Esophagus squamous epithelium (tissue), 4 donors: ENCODE data around the gene CAMK2D.

Experiments used
- POLR2A ChIP-seq, 4 donors: fragments of 450-650 bp; IDR thresholded peaks; one replicate each; pipeline ENCODE4 v1.6.1; 2017; ENCODE audit warnings: antibody characterized with exemption in 4 of 4, mild to moderate bottlenecking in 4 of 4, moderate library complexity in 3 of 4
- TF ChIP-seq, protein P1 (sequence below), 6 experiments: fragments of 450-650 bp in 4 of 6; fragments of 200-600 bp in 2 of 6; sonication (generic) in 2 of 6; IDR thresholded peaks; one replicate each; pipeline ENCODE4 v1.5.1; 2016 to 2019; ENCODE audit warnings: antibody characterized with exemption in 6 of 6, mild to moderate bottlenecking in 4 of 6, moderate library complexity in 4 of 6

DNA sequence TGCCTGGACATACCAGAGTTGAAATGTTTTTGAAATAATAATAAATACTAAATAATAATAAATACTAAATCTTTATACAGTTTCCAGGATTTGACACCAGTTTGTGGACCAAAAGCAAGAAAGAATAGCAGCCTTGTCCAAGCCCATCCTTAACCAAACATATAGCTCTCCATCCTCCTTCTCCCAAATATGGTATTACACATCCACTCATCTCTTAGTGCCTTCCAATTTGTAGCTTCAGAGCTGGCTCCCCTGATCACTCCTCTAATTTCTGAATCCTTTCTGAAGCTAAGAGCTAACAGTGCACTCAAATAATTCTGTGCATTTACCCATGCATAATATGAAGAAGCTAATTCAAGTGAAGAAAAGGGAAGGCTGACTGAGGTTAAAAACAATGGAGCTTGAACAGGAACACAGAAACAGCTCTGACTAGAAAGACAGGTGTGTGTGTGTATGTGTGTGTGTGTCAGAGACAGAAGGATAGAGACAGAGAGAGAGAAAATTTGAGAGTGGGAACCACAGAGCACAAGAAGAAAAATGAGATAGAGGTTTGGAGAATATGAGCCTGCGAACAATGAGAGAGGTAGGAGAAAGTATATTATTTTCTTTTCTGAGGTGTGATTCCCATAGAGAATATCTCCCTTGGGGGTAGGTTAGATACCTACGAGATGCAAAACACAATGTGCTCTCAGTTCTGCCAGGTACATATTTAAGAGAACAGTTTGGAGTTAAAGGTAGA is 123.5 kb downstream of the CAMK2D start:
- TF ChIP-seq, protein P1, sequence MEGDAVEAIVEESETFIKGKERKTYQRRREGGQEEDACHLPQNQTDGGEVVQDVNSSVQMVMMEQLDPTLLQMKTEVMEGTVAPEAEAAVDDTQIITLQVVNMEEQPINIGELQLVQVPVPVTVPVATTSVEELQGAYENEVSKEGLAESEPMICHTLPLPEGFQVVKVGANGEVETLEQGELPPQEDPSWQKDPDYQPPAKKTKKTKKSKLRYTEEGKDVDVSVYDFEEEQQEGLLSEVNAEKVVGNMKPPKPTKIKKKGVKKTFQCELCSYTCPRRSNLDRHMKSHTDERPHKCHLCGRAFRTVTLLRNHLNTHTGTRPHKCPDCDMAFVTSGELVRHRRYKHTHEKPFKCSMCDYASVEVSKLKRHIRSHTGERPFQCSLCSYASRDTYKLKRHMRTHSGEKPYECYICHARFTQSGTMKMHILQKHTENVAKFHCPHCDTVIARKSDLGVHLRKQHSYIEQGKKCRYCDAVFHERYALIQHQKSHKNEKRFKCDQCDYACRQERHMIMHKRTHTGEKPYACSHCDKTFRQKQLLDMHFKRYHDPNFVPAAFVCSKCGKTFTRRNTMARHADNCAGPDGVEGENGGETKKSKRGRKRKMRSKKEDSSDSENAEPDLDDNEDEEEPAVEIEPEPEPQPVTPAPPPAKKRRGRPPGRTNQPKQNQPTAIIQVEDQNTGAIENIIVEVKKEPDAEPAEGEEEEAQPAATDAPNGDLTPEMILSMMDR (IDR thresholded peaks at IDR 0.05), result no peak
- TF ChIP-seq POLR2A (IDR thresholded peaks at IDR 0.05), result no peak
